HepG2 (cell line): ENCODE measurements around the gene TTPAL. TPM values are rescaled to one million over a fixed set of nuclear protein-coding genes. Genes with fewer than 3 reads are reported as not detected.
A peak's percentile ranks its signal among the peaks of the same experiment; 100 is the strongest.

Experiments used
- FLYWCH1 ChIP-seq: sonication (generic); formaldehyde crosslinking; IDR thresholded peaks from 2 replicates; pipeline ENCODE4 v1.8.1; 2023; ENCODE audit warnings: mild to moderate bottlenecking, missing genetic modification reagents
- FOXA1 ChIP-seq, 2 experiments: fragments of 450-650 bp in 1 of 2; sonication (generic) in 1 of 2; formaldehyde crosslinking in 1 of 2; IDR thresholded peaks; 2 replicates each; pipeline versions ENCODE4 v1.4.0 to v1.6.1; 2016 to 2020; ENCODE audit warnings: missing genetic modification reagents in 1 of 2
- MED13 ChIP-seq: sonication (generic); formaldehyde crosslinking; IDR thresholded peaks from 2 replicates; pipeline ENCODE4 v1.5.0; 2020; ENCODE audit warnings: missing genetic modification reagents
- NFATC3 ChIP-seq: sonication (generic); formaldehyde crosslinking; IDR thresholded peaks from 2 replicates; pipeline ENCODE4 v1.5.1; 2020; ENCODE audit warnings: mild to moderate bottlenecking, missing genetic modification reagents
- PITX1 ChIP-seq: sonication (generic); formaldehyde crosslinking; IDR thresholded peaks from 2 replicates; pipeline ENCODE4 v1.5.1; 2020; ENCODE audit warnings: mild to moderate bottlenecking, missing genetic modification reagents
- RELA ChIP-seq: sonication (generic); formaldehyde crosslinking; IDR thresholded peaks from 2 replicates; pipeline ENCODE4 v1.4.0; 2020; ENCODE audit warnings: missing genetic modification reagents
- SIN3A ChIP-seq: IDR thresholded peaks from 2 replicates; pipeline ENCODE4 v1.6.1; 2011; ENCODE audit warnings: low read depth, mild to moderate bottlenecking, control low read depth, low read length, borderline replicate concordance
- SMYD3 ChIP-seq: sonication (generic); formaldehyde crosslinking; IDR thresholded peaks from 2 replicates; pipeline ENCODE4 v1.8.1; 2023; ENCODE audit warnings: mild to moderate bottlenecking, missing genetic modification reagents
- ZEB1 ChIP-seq: IDR thresholded peaks from 2 replicates; pipeline ENCODE4 v1.6.1; 2012; ENCODE audit warnings: mild to moderate bottlenecking, low read depth, inconsistent platforms; ENCODE audit not compliant: insufficient replicate concordance
- ZNF333 ChIP-seq: sonication (generic); formaldehyde crosslinking; IDR thresholded peaks from 2 replicates; pipeline ENCODE4 v1.4.0; 2020; ENCODE audit warnings: mild to moderate bottlenecking, missing genetic modification reagents, borderline replicate concordance
- ZNF343 ChIP-seq: sonication (generic); formaldehyde crosslinking; IDR thresholded peaks from 2 replicates; pipeline ENCODE4 v1.4.0; 2020; ENCODE audit warnings: mild to moderate bottlenecking, missing genetic modification reagents
- ZNF367 ChIP-seq: sonication (generic); formaldehyde crosslinking; IDR thresholded peaks from 2 replicates; pipeline ENCODE4 v1.4.0; 2020; ENCODE audit warnings: missing genetic modification reagents, borderline replicate concordance
- ZNF530 ChIP-seq: sonication (generic); formaldehyde crosslinking; IDR thresholded peaks from 2 replicates; pipeline ENCODE4 v1.5.0; 2020; ENCODE audit warnings: low read depth, mild to moderate bottlenecking, missing genetic modification reagents
- ZNF552 ChIP-seq: sonication (generic); formaldehyde crosslinking; IDR thresholded peaks from 2 replicates; pipeline ENCODE4 v1.9.0; 2022; ENCODE audit warnings: missing genetic modification reagents, mild to moderate bottlenecking, borderline replicate concordance
- ZNF598 ChIP-seq: sonication (generic); formaldehyde crosslinking; IDR thresholded peaks from 2 replicates; pipeline ENCODE4 v1.5.1; 2020; ENCODE audit warnings: mild to moderate bottlenecking, missing genetic modification reagents, borderline replicate concordance
- polyA plus RNA-seq, 8 experiments: library from polyadenylated mRNA; depleted of rRNA in 3 of 8; stranded (reverse) in 7 of 8; unstranded in 1 of 8; fragments of >200 nt; fragmentation: Illumina TruSeq in 4 of 8; extraction: Trizol in 4 of 8; gene quantifications; 2 replicates each; pipeline versions ENCODE4 v1.2.1 to v1.2.3, GENCODE V29; 2011 to 2016; ENCODE audit warnings: low read depth in 4 of 8, missing spikeins in 1 of 8, mixed read lengths in 1 of 8; ENCODE audit not compliant: insufficient read depth in 1 of 8
- total RNA-seq, 5 experiments: library from RNA; depleted of rRNA; stranded (reverse); fragments of >200 nt; fragmentation: Illumina TruSeq; extraction: Trizol; gene quantifications; 2 replicates each; pipeline ENCODE4 v1.2.3, GENCODE V29; 2016; ENCODE audit warnings: low read depth in 1 of 5
- TF ChIP-seq, protein P1 (sequence below): sonication (generic); formaldehyde crosslinking; IDR thresholded peaks from 2 replicates; pipeline ENCODE4 v1.8.0; 2022; ENCODE audit warnings: missing genetic modification reagents, mild to moderate bottlenecking, borderline replicate concordance
- TF ChIP-seq, protein P2 (sequence below): sonication (generic); formaldehyde crosslinking; IDR thresholded peaks from 2 replicates; pipeline ENCODE4 v1.8.1; 2023; ENCODE audit warnings: mild to moderate bottlenecking, moderate library complexity, missing genetic modification reagents
- TF ChIP-seq, protein P3 (sequence below): sonication (generic); formaldehyde crosslinking; IDR thresholded peaks from 2 replicates; pipeline ENCODE4 v1.4.0; 2020; ENCODE audit warnings: low read depth, mild to moderate bottlenecking, missing genetic modification reagents
- TF ChIP-seq, protein P4 (sequence below): IDR thresholded peaks from 2 replicates; pipeline ENCODE4 v1.6.1; 2012; ENCODE audit warnings: low read length, improper control_type of control experiment
- TF ChIP-seq, protein P5 (sequence below): sonication (generic); formaldehyde crosslinking; IDR thresholded peaks from 2 replicates; pipeline ENCODE4 v1.9.0; 2021; ENCODE audit warnings: missing genetic modification reagents, mild to moderate bottlenecking, borderline replicate concordance
- TF ChIP-seq, protein P6 (sequence below): fragments of 450-650 bp; IDR thresholded peaks from 2 replicates; pipeline ENCODE4 v1.6.1; 2017

TTPAL gene
- total and polyA plus RNA-seq, 2 of the 13 experiments (the other 11 are each of a cell fraction or from before 2014, with no cell fraction given): 4.3 to 18.8 TPM

DNA sequence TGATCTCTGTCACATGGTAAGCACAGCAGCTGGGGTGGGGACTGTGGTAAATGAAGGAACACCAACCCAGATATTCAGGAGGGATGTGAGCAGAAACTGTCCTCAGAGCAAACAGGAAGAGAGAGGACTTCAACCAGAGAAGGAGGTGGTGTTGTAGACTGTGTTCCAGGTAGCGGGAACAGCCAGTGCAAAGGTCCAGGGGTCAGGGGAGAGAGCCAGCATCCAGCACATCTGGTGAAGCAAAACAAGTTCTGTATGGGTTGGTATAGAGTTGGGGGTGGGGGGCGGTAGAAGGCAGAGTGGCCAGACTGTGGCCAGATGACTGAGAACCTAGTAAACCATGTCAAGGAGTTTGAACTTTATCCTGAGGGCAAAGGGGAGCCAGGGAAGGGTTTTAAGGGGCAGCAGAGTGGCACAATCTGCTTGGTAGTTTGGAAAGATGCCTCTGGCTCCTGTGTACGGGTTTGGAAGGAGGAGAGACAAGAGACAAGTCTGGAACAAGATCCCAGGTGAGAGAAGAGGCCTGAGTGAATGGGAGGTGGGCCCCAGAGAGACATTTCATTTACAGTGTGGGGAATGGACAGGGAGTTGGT is 27.8 kb upstream of the TTPAL start (continued):
- TF ChIP-seq, protein P1, sequence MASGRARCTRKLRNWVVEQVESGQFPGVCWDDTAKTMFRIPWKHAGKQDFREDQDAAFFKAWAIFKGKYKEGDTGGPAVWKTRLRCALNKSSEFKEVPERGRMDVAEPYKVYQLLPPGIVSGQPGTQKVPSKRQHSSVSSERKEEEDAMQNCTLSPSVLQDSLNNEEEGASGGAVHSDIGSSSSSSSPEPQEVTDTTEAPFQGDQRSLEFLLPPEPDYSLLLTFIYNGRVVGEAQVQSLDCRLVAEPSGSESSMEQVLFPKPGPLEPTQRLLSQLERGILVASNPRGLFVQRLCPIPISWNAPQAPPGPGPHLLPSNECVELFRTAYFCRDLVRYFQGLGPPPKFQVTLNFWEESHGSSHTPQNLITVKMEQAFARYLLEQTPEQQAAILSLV (CRISPR knock-in tag): no peak
- TF ChIP-seq ZNF333 (no peak), ZNF530 (CRISPR knock-in tag) (no peak), PITX1 (CRISPR knock-in tag) (no peak), ZNF343 (CRISPR knock-in tag) (no peak), NFATC3 (CRISPR knock-in tag) (no peak), RELA (CRISPR knock-in tag) (no peak), ZNF598 (CRISPR knock-in tag) (no peak), FLYWCH1 (CRISPR knock-in tag) (no peak), MED13 (CRISPR knock-in tag) (no peak), SIN3A (no peak), ZNF367 (CRISPR knock-in tag) (no peak), ZNF552 (CRISPR knock-in tag) (no peak), FOXA1 (IDR thresholded peaks at IDR 0.05) (no peak), FOXA1 (CRISPR knock-in tag; IDR thresholded peaks at IDR 0.05) (no peak), ZEB1 (no peak), SMYD3 (no peak)
- TF ChIP-seq, protein P2, sequence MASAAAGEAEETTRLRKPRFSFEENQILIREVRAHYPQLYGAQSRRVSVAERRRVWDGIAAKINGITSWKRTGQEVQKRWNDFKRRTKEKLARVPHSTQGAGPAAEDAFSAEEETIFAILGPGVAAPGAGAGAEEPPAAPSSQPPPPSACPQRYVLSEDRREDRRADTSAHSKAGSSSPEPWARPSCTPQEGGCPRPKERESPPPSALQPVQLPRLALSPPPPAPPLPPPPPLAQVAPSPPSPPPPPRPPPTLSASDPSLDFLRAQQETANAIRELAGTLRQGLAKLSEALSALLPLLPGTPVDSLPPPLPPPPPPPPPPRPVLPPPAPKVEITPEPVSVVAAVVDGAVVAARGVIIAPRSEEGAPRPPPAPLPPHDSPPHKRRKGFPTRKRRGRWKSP (CRISPR knock-in tag): no peak
- TF ChIP-seq, protein P3, sequence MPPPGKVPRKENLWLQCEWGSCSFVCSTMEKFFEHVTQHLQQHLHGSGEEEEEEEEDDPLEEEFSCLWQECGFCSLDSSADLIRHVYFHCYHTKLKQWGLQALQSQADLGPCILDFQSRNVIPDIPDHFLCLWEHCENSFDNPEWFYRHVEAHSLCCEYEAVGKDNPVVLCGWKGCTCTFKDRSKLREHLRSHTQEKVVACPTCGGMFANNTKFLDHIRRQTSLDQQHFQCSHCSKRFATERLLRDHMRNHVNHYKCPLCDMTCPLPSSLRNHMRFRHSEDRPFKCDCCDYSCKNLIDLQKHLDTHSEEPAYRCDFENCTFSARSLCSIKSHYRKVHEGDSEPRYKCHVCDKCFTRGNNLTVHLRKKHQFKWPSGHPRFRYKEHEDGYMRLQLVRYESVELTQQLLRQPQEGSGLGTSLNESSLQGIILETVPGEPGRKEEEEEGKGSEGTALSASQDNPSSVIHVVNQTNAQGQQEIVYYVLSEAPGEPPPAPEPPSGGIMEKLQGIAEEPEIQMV (CRISPR knock-in tag): 0 out of 2 replicates have a peak, but pooled peaks have one; percentile 46
- TF ChIP-seq, protein P4, sequence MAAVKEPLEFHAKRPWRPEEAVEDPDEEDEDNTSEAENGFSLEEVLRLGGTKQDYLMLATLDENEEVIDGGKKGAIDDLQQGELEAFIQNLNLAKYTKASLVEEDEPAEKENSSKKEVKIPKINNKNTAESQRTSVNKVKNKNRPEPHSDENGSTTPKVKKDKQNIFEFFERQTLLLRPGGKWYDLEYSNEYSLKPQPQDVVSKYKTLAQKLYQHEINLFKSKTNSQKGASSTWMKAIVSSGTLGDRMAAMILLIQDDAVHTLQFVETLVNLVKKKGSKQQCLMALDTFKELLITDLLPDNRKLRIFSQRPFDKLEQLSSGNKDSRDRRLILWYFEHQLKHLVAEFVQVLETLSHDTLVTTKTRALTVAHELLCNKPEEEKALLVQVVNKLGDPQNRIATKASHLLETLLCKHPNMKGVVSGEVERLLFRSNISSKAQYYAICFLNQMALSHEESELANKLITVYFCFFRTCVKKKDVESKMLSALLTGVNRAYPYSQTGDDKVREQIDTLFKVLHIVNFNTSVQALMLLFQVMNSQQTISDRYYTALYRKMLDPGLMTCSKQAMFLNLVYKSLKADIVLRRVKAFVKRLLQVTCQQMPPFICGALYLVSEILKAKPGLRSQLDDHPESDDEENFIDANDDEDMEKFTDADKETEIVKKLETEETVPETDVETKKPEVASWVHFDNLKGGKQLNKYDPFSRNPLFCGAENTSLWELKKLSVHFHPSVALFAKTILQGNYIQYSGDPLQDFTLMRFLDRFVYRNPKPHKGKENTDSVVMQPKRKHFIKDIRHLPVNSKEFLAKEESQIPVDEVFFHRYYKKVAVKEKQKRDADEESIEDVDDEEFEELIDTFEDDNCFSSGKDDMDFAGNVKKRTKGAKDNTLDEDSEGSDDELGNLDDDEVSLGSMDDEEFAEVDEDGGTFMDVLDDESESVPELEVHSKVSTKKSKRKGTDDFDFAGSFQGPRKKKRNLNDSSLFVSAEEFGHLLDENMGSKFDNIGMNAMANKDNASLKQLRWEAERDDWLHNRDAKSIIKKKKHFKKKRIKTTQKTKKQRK: no peak
- TF ChIP-seq, protein P5, sequence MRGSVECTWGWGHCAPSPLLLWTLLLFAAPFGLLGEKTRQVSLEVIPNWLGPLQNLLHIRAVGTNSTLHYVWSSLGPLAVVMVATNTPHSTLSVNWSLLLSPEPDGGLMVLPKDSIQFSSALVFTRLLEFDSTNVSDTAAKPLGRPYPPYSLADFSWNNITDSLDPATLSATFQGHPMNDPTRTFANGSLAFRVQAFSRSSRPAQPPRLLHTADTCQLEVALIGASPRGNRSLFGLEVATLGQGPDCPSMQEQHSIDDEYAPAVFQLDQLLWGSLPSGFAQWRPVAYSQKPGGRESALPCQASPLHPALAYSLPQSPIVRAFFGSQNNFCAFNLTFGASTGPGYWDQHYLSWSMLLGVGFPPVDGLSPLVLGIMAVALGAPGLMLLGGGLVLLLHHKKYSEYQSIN (CRISPR knock-in tag): no peak
- TF ChIP-seq, protein P6, sequence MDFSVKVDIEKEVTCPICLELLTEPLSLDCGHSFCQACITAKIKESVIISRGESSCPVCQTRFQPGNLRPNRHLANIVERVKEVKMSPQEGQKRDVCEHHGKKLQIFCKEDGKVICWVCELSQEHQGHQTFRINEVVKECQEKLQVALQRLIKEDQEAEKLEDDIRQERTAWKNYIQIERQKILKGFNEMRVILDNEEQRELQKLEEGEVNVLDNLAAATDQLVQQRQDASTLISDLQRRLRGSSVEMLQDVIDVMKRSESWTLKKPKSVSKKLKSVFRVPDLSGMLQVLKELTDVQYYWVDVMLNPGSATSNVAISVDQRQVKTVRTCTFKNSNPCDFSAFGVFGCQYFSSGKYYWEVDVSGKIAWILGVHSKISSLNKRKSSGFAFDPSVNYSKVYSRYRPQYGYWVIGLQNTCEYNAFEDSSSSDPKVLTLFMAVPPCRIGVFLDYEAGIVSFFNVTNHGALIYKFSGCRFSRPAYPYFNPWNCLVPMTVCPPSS: no peak
